DND-41 (cell line): ENCODE results near the gene HLA-DQA2.

Experiments used
- EZH2 ChIP-seq: IDR thresholded peaks from 3 replicates; pipeline ENCODE4 v1.6.1; 2012; ENCODE audit warnings: borderline replicate concordance, low read depth, mild to moderate bottlenecking, moderate library complexity, low read length, inconsistent platforms; ENCODE audit not compliant: severe bottlenecking
- TF ChIP-seq, protein P1 (sequence below): IDR thresholded peaks from 2 replicates; pipeline ENCODE4 v1.5.1; 2012; ENCODE audit warnings: borderline replicate concordance, low read length, moderate library complexity, mild to moderate bottlenecking; ENCODE audit not compliant: poor library complexity, severe bottlenecking; ENCODE audit errors: extremely low read depth

DNA sequence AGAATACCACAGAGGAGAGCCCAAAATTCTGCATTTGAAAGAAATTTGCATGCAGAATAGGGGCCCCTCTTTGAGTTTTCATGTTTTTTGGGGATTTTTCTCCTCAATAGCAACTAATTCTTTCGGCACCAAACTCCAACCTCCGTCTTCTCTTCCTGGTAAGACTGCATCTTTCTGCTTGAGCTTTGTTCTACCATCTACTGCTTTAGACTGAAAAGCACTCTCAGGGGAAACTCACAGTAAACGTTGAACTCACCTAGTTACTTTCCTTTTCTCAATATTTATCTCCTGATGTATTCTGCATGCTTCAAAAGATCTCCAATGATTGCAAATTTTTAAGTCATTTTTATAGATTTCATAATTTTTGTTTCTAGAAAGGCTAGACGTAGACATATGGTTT, 37.8 kb upstream of the HLA-DQA2 start:
- TF ChIP-seq, protein P1, sequence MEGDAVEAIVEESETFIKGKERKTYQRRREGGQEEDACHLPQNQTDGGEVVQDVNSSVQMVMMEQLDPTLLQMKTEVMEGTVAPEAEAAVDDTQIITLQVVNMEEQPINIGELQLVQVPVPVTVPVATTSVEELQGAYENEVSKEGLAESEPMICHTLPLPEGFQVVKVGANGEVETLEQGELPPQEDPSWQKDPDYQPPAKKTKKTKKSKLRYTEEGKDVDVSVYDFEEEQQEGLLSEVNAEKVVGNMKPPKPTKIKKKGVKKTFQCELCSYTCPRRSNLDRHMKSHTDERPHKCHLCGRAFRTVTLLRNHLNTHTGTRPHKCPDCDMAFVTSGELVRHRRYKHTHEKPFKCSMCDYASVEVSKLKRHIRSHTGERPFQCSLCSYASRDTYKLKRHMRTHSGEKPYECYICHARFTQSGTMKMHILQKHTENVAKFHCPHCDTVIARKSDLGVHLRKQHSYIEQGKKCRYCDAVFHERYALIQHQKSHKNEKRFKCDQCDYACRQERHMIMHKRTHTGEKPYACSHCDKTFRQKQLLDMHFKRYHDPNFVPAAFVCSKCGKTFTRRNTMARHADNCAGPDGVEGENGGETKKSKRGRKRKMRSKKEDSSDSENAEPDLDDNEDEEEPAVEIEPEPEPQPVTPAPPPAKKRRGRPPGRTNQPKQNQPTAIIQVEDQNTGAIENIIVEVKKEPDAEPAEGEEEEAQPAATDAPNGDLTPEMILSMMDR: no peak
- no peak for TF ChIP-seq EZH2
